ENCODE data around the gene ZNF213.
"Not testable (repeated sequence)": the region's sequence is repeated elsewhere in the genome, so short reads cannot be mapped to it uniquely, and the experiment has no call there.

ZNF213 gene

GRCh38 chr16:3131755-3132377 lies 3.0 kb upstream of the ZNF213 start:
- H3K4me1 ChIP-seq (ENCODE audit: insufficient read depth, low read length) = peaks cover 9% of the 10 kb centered on the region
- no peaks in the 10 kb centered on the region for H3K9me3 ChIP-seq (ENCODE audit: control insufficient read depth, insufficient read depth, low read length)
- no peaks in the 10 kb centered on the region; the same call in 1 of the 2 replicates for H3K36me3 ChIP-seq (ENCODE audit: insufficient read depth, low read length)
- H3K9ac ChIP-seq (ENCODE audit: low read depth, low read length) = no peak overlapping the region

- Histone ChIP-seq H3K9ac (ENCODE audit: low read depth, low read length) (peak overlapping the region; percentile 95), H3K4me1 (ENCODE audit: insufficient read depth, low read length) (peaks cover 4% of the 10 kb centered on the region; the same call in 1 of the 2 replicates), H3K9me3 (ENCODE audit: control insufficient read depth, insufficient read depth, low read length) (no peaks in the 10 kb centered on the region), H3K36me3 (ENCODE audit: insufficient read depth, low read length) (no peaks in the 10 kb centered on the region)
Observed at GRCh38 chr16:3133844-3134243, 985 bp upstream of the ZNF213 start.

- Histone ChIP-seq H3K9ac (ENCODE audit: low read depth, low read length) (peak overlapping the region; percentile 93), H3K9me3 (ENCODE audit: control insufficient read depth, insufficient read depth, low read length) (no peaks in the 10 kb centered on the region), H3K36me3 (ENCODE audit: insufficient read depth, low read length) (no peaks in the 10 kb centered on the region), H3K4me1 (ENCODE audit: insufficient read depth, low read length) (no peaks in the 10 kb centered on the region)
Observed at GRCh38 chr16:3135126-3135715, 392 bp downstream of the ZNF213 start.

- no peaks in the 10 kb centered on the region for H3K4me1 ChIP-seq (ENCODE audit: insufficient read depth, low read length)
- no peak overlapping the region for H3K9ac ChIP-seq (ENCODE audit: low read depth, low read length)
- H3K36me3 ChIP-seq (ENCODE audit: insufficient read depth, low read length) = no peaks in the 10 kb centered on the region
- H3K9me3 ChIP-seq (ENCODE audit: control insufficient read depth, insufficient read depth, low read length) = no peaks in the 10 kb centered on the region
Observed at GRCh38 chr16:3137267-3137666, 2.4 kb downstream of the ZNF213 start.

- Histone ChIP-seq H3K4me1 (ENCODE audit: insufficient read depth, low read length) (no peaks in the 10 kb centered on the region), H3K36me3 (ENCODE audit: insufficient read depth, low read length) (no peaks in the 10 kb centered on the region), H3K9ac (ENCODE audit: low read depth, low read length) (no peak overlapping the region)
Observed at GRCh38 chr16:3138342-3138741, 3.5 kb downstream of the ZNF213 start.

GRCh38 chr16:3138823-3139426 lies 4.1 kb downstream of the ZNF213 start:
- H3K4me1 ChIP-seq (ENCODE audit: insufficient read depth, low read length) = no peaks in the 10 kb centered on the region
- no peak overlapping the region for H3K9ac ChIP-seq (ENCODE audit: low read depth, low read length)
- H3K36me3 ChIP-seq (ENCODE audit: insufficient read depth, low read length) = no peaks in the 10 kb centered on the region
- no peaks in the 10 kb centered on the region for H3K9me3 ChIP-seq (ENCODE audit: control insufficient read depth, insufficient read depth, low read length)

More at GRCh38 chr16:3138342-3138741, 3.5 kb downstream of the ZNF213 start:
- no peaks in the 10 kb centered on the region for H3K9me3 ChIP-seq (ENCODE audit: control insufficient read depth, insufficient read depth, low read length)

GRCh38 chr16:3139561-3139960 lies 4.7 kb downstream of the ZNF213 start:
- H3K4me1 ChIP-seq (ENCODE audit: insufficient read depth, low read length); H3K9me3 ChIP-seq (ENCODE audit: control insufficient read depth, insufficient read depth, low read length); H3K36me3 ChIP-seq (ENCODE audit: insufficient read depth, low read length); H3K9ac ChIP-seq (ENCODE audit: low read depth, low read length): not testable (repeated sequence)

GRCh38 chr16:3140603-3141427 lies 6.0 kb downstream of the ZNF213 start:
- H3K36me3 ChIP-seq (ENCODE audit: insufficient read depth, low read length) = no peaks in the 10 kb centered on the region
- no peak overlapping the region for H3K9ac ChIP-seq (ENCODE audit: low read depth, low read length)
- H3K9me3 ChIP-seq (ENCODE audit: control insufficient read depth, insufficient read depth, low read length) = no peaks in the 10 kb centered on the region
- no peaks in the 10 kb centered on the region for H3K4me1 ChIP-seq (ENCODE audit: insufficient read depth, low read length)

- no peaks in the 10 kb centered on the region for H3K36me3 ChIP-seq (ENCODE audit: insufficient read depth, low read length)
- H3K4me1 ChIP-seq (ENCODE audit: insufficient read depth, low read length) = no peaks in the 10 kb centered on the region
Observed at GRCh38 chr16:3141781-3142311, 7.0 kb downstream of the ZNF213 start.

GRCh38 chr16:3142327-3142726 lies 7.5 kb downstream of the ZNF213 start:
- H3K9me3 ChIP-seq (ENCODE audit: control insufficient read depth, insufficient read depth, low read length) = no peaks in the 10 kb centered on the region
- H3K36me3 ChIP-seq (ENCODE audit: insufficient read depth, low read length) = no peaks in the 10 kb centered on the region
- no peak overlapping the region for H3K9ac ChIP-seq (ENCODE audit: low read depth, low read length)
- H3K4me1 ChIP-seq (ENCODE audit: insufficient read depth, low read length) = no peaks in the 10 kb centered on the region

More at GRCh38 chr16:3141781-3142311, 7.0 kb downstream of the ZNF213 start:
- H3K9ac ChIP-seq (ENCODE audit: low read depth, low read length) = no peak overlapping the region
- H3K9me3 ChIP-seq (ENCODE audit: control insufficient read depth, insufficient read depth, low read length) = no peaks in the 10 kb centered on the region

GRCh38 chr16:3142770-3143169 lies 7.9 kb downstream of the ZNF213 start:
- no peaks in the 10 kb centered on the region for H3K9me3 ChIP-seq (ENCODE audit: control insufficient read depth, insufficient read depth, low read length)
- H3K4me1 ChIP-seq (ENCODE audit: insufficient read depth, low read length) = no peaks in the 10 kb centered on the region
- no peak overlapping the region for H3K9ac ChIP-seq (ENCODE audit: low read depth, low read length)
- H3K36me3 ChIP-seq (ENCODE audit: insufficient read depth, low read length) = no peaks in the 10 kb centered on the region

GRCh38 chr16:3143189-3143588 lies 8.4 kb downstream of the ZNF213 start:
- Histone ChIP-seq H3K9ac (ENCODE audit: low read depth, low read length) (no peak overlapping the region), H3K9me3 (ENCODE audit: control insufficient read depth, insufficient read depth, low read length) (no peaks in the 10 kb centered on the region)

GRCh38 chr16:3143598-3144320 lies 8.9 kb downstream of the ZNF213 start:
- Histone ChIP-seq H3K36me3 (ENCODE audit: insufficient read depth, low read length) (no peaks in the 10 kb centered on the region), H3K9ac (ENCODE audit: low read depth, low read length) (no peak overlapping the region), H3K9me3 (ENCODE audit: control insufficient read depth, insufficient read depth, low read length) (no peaks in the 10 kb centered on the region), H3K4me1 (ENCODE audit: insufficient read depth, low read length) (no peaks in the 10 kb centered on the region)

More at GRCh38 chr16:3143189-3143588, 8.4 kb downstream of the ZNF213 start:
- Histone ChIP-seq H3K36me3 (ENCODE audit: insufficient read depth, low read length) (no peaks in the 10 kb centered on the region), H3K4me1 (ENCODE audit: insufficient read depth, low read length) (no peaks in the 10 kb centered on the region)

All from ES-I3 (cell line).